ENCODE data around the gene FAM151A. TPM values are rescaled to one million over a fixed set of nuclear protein-coding genes. Genes with fewer than 3 reads are reported as not detected.
"Not testable (repeated sequence)": the region's sequence is repeated elsewhere in the genome, so short reads cannot be mapped to it uniquely, and the experiment has no call there.

Gene FAM151A
- total RNA-seq, 1 experiment from 2014 or later = not detected

GRCh38 chr1:54649130-54649898 lies 26.0 kb upstream of the FAM151A start:
- H3K9me3 ChIP-seq (replicated peaks) = no peaks in the 10 kb centered on the region; the same call in 1 of the 2 replicates
- no peaks in the 10 kb centered on the region for H3K36me3 ChIP-seq
- no peaks in the 10 kb centered on the region for H3K4me1 ChIP-seq
- H3K4me3 ChIP-seq = no peak overlapping the region
- H3K27ac ChIP-seq = no peak overlapping the region
- DNase-seq = no peak
- no peaks in the 10 kb centered on the region for H3K27me3 ChIP-seq

GRCh38 chr1:54645806-54646676 lies 22.7 kb upstream of the FAM151A start:
- no peak for DNase-seq
- H3K9me3 ChIP-seq (replicated peaks) = no peaks in the 10 kb centered on the region; the same call in 1 of the 2 replicates
- no peaks in the 10 kb centered on the region for H3K27me3 ChIP-seq
- H3K36me3 ChIP-seq = no peaks in the 10 kb centered on the region
- H3K4me3 ChIP-seq = no peak overlapping the region
- H3K27ac ChIP-seq = no peak overlapping the region
- no peaks in the 10 kb centered on the region for H3K4me1 ChIP-seq

- no peak overlapping the region for H3K4me3 ChIP-seq
- H3K4me1 ChIP-seq = no peaks in the 10 kb centered on the region
- H3K9me3 ChIP-seq (replicated peaks) = no peaks in the 10 kb centered on the region; the same call in 1 of the 2 replicates
- no peaks in the 10 kb centered on the region for H3K27me3 ChIP-seq
- no peak for DNase-seq
- H3K27ac ChIP-seq = no peak overlapping the region
- no peaks in the 10 kb centered on the region for H3K36me3 ChIP-seq
Measured at GRCh38 chr1:54643736-54644135, 20.4 kb upstream of the FAM151A start.

GRCh38 chr1:54640863-54641836 lies 17.8 kb upstream of the FAM151A start, which contains the start of gene MROH7:
Gene MROH7, plus strand, starts transcription at chr1:54641786. Its CDS starts 11,141 bp downstream, at chr1:54652927.
- no peaks in the 10 kb centered on the region; the same call in 1 of the 2 replicates for H3K9me3 ChIP-seq (replicated peaks)
- no peaks in the 10 kb centered on the region; the same call in 1 of the 2 replicates for H3K27me3 ChIP-seq
- H3K4me1 ChIP-seq = no peaks in the 10 kb centered on the region
- no peak within 1 kb of the TSS for H3K4me3 ChIP-seq
- DNase-seq = no peak
- no peak within 1 kb of the TSS for H3K27ac ChIP-seq
- no peaks in the 10 kb centered on the region for H3K36me3 ChIP-seq

GRCh38 chr1:54640361-54640760 lies 17.0 kb upstream of the FAM151A start:
- Histone ChIP-seq H3K4me3 (no peak overlapping the region), H3K27ac (no peak overlapping the region), H3K4me1 (no peaks in the 10 kb centered on the region), H3K9me3 (replicated peaks) (no peaks in the 10 kb centered on the region; the same call in none of the 2 replicates), H3K27me3 (no peaks in the 10 kb centered on the region; the same call in none of the 2 replicates), H3K36me3 (no peaks in the 10 kb centered on the region)
- DNase-seq = no peak

- not testable (repeated sequence) for H3K27ac ChIP-seq; DNase-seq; H3K4me3 ChIP-seq; H3K9me3 ChIP-seq (replicated peaks); H3K27me3 ChIP-seq; H3K4me1 ChIP-seq; H3K36me3 ChIP-seq
Measured at GRCh38 chr1:54636461-54637446, 13.4 kb upstream of the FAM151A start.

GRCh38 chr1:54635804-54636203 lies 12.5 kb upstream of the FAM151A start:
- not testable (repeated sequence) for H3K4me3 ChIP-seq; H3K27me3 ChIP-seq; H3K36me3 ChIP-seq; H3K9me3 ChIP-seq (replicated peaks); H3K27ac ChIP-seq; H3K4me1 ChIP-seq; DNase-seq

- no peaks in the 10 kb centered on the region for H3K36me3 ChIP-seq
- no peaks in the 10 kb centered on the region; the same call in 1 of the 2 replicates for H3K27me3 ChIP-seq
- no peak overlapping the region for H3K4me3 ChIP-seq
- DNase-seq = no peak
- H3K9me3 ChIP-seq (replicated peaks) = no peaks in the 10 kb centered on the region
- H3K27ac ChIP-seq = no peak overlapping the region
- H3K4me1 ChIP-seq = no peaks in the 10 kb centered on the region
Measured at GRCh38 chr1:54627196-54627595, 3.9 kb upstream of the FAM151A start.

- no peaks in the 10 kb centered on the region; the same call in 1 of the 2 replicates for H3K27me3 ChIP-seq
- no peaks in the 10 kb centered on the region for H3K9me3 ChIP-seq (replicated peaks)
- H3K27ac ChIP-seq = no peak overlapping the region
- no peaks in the 10 kb centered on the region for H3K4me1 ChIP-seq
- no peaks in the 10 kb centered on the region for H3K36me3 ChIP-seq
- DNase-seq = no peak
- no peak overlapping the region for H3K4me3 ChIP-seq
Measured at GRCh38 chr1:54624466-54625464, 1.4 kb upstream of the FAM151A start.

GRCh38 chr1:54619749-54620148 lies 3.6 kb downstream of the FAM151A start:
- Histone ChIP-seq H3K27ac (no peak overlapping the region), H3K9me3 (replicated peaks) (no peaks in the 10 kb centered on the region), H3K27me3 (peaks cover 4% of the 10 kb centered on the region; the same call in 1 of the 2 replicates), H3K4me1 (no peaks in the 10 kb centered on the region), H3K36me3 (no peaks in the 10 kb centered on the region), H3K4me3 (no peak overlapping the region)
- no peak for DNase-seq

GRCh38 chr1:54615531-54616279 lies 7.6 kb downstream of the FAM151A start:
- no peak for DNase-seq
- Histone ChIP-seq H3K4me1 (no peaks in the 10 kb centered on the region; the same call in 1 of the 2 replicates), H3K36me3 (no peaks in the 10 kb centered on the region), H3K27me3 (peaks cover 4% of the 10 kb centered on the region; the same call in 1 of the 2 replicates), H3K27ac (no peak overlapping the region), H3K9me3 (replicated peaks) (no peaks in the 10 kb centered on the region), H3K4me3 (no peak overlapping the region)

GRCh38 chr1:54614563-54614962 lies 8.8 kb downstream of the FAM151A start:
- Histone ChIP-seq H3K36me3 (no peaks in the 10 kb centered on the region), H3K27me3 (peaks cover 4% of the 10 kb centered on the region; the same call in 1 of the 2 replicates), H3K4me3 (no peak overlapping the region), H3K4me1 (no peaks in the 10 kb centered on the region; the same call in 1 of the 2 replicates), H3K27ac (no peak overlapping the region), H3K9me3 (replicated peaks) (no peaks in the 10 kb centered on the region)
- no peak for DNase-seq
